Measurements from ENCODE around the gene ANKRD60.

Gene ANKRD60

GRCh38 chr20:58268936-58269619 lies 40.6 kb upstream of the ANKRD60 start:
- no peak for TF ChIP-seq CTCF (IDR thresholded peaks at IDR 0.05; ENCODE audit: insufficient read depth, low read length, missing control alignments)
- DNase-seq (ENCODE audit: low read depth, low spot score): no peak
- CTCF ChIA-PET: no interaction called here
- POLR2A ChIA-PET: no interaction called here
- H3K4me3 ChIP-seq (ENCODE audit: low read depth, low read length): no peak overlapping the region

GRCh38 chr20:58268421-58268821 lies 40.0 kb upstream of the ANKRD60 start:
- H3K4me3 ChIP-seq (ENCODE audit: low read depth, low read length): no peak overlapping the region
- no peak for TF ChIP-seq CTCF (IDR thresholded peaks at IDR 0.05; ENCODE audit: insufficient read depth, low read length, missing control alignments)
- CTCF ChIA-PET: interaction anchor here (0.9 kb wide), 1 partner anchor 179 kb away, joined by 3 read pairs; no protein-coding TSS in a partner anchor
- DNase-seq (ENCODE audit: low read depth, low spot score): no peak
- POLR2A ChIA-PET: no interaction called here

- POLR2A ChIA-PET: no interaction called here
- H3K4me3 ChIP-seq (ENCODE audit: low read depth, low read length): no peak overlapping the region
- TF ChIP-seq CTCF (IDR thresholded peaks at IDR 0.05; ENCODE audit: insufficient read depth, low read length, missing control alignments): no peak
- CTCF ChIA-PET: interaction anchor here (0.9 to 1.2 kb wide), 3 partner anchors 21 to 180 kb away, joined by 3 read pairs; no protein-coding TSS in a partner anchor
- no peak for DNase-seq (ENCODE audit: low read depth, low spot score)
Observed at GRCh38 chr20:58267389-58268215, 39.1 kb upstream of the ANKRD60 start.

GRCh38 chr20:58264271-58264670 lies 35.8 kb upstream of the ANKRD60 start:
- POLR2A ChIA-PET: no interaction called here
- CTCF ChIA-PET: no interaction called here
- H3K4me3 ChIP-seq (ENCODE audit: low read depth, low read length): no peak overlapping the region
- DNase-seq (ENCODE audit: low read depth, low spot score): no peak
- TF ChIP-seq CTCF (IDR thresholded peaks at IDR 0.05; ENCODE audit: insufficient read depth, low read length, missing control alignments): no peak

GRCh38 chr20:58261660-58262059 lies 33.2 kb upstream of the ANKRD60 start:
- CTCF ChIA-PET: interaction anchor here (1.0 kb wide), 1 partner anchor 11 kb away, joined by 3 read pairs; no protein-coding TSS in a partner anchor
- TF ChIP-seq CTCF (IDR thresholded peaks at IDR 0.05; ENCODE audit: insufficient read depth, low read length, missing control alignments): no peak
- POLR2A ChIA-PET: no interaction called here
- DNase-seq (ENCODE audit: low read depth, low spot score): no peak
- no peak overlapping the region for H3K4me3 ChIP-seq (ENCODE audit: low read depth, low read length)

GRCh38 chr20:58260006-58260405 lies 31.6 kb upstream of the ANKRD60 start:
- POLR2A ChIA-PET: interaction anchor here (1.6 kb wide), 1 partner anchor 12 kb away, joined by 6 read pairs; no protein-coding TSS in a partner anchor

More at GRCh38 chr20:58260006-58260405, 31.6 kb upstream of the ANKRD60 start:
- H3K4me3 ChIP-seq (ENCODE audit: low read depth, low read length): no peak overlapping the region
- no peak for TF ChIP-seq CTCF (IDR thresholded peaks at IDR 0.05; ENCODE audit: insufficient read depth, low read length, missing control alignments)
- DNase-seq (ENCODE audit: low read depth, low spot score): no peak
- CTCF ChIA-PET: interaction anchor here (1.5 to 1.9 kb wide), 2 partner anchors 23 to 25 kb away, joined by 4 to 7 read pairs; no protein-coding TSS in a partner anchor
